OCI-LY1 (cell line): ENCODE results near the gene IGSF6.

Source experiments
- CTCF ChIP-seq: fragments of 200-600 bp; sonication (generic), shearing (Covaris generic); IDR thresholded peaks from 2 replicates; pipeline ENCODE4 v1.5.1; 2017; ENCODE audit warnings: mild to moderate bottlenecking, antibody characterized with exemption, low read length, moderate library complexity, mixed read lengths
- EZH2 ChIP-seq: fragments of 200-600 bp; sonication (generic), shearing (Covaris generic); IDR thresholded peaks from 2 replicates; pipeline ENCODE4 v1.8.0; 2017; ENCODE audit warnings: borderline replicate concordance, mixed run types, mild to moderate bottlenecking, antibody characterized with exemption, low read length, moderate library complexity, mixed read lengths

DNA sequence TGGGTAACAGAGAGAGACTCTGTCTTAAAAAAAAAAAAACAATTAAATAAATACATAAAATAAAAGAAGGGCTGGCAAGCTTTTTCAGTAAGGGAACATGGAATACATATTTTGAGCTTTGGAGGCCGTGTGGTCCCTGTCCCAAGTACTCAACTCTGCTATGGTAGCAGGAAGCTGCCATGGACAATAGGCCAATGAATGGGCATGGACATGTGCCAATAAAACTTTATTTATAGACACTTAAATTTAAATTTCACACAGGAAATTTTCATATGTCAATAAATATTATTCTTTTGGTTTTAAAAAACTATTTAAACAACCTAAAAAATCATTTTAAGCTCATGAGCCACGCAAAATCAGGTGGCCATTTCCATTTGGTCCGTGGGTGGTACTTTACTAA lies 15.2 kb upstream of the IGSF6 start:
- no peak for TF ChIP-seq CTCF
- TF ChIP-seq EZH2: no peak
